WTC11 (cell line): Measurements from ENCODE around the gene TCF7L2. TPM values are rescaled to one million over a fixed set of nuclear protein-coding genes. Genes with fewer than 3 reads are reported as not detected.

ENCODE experiments used
- ATAC-seq: fragments of 200-7000 bp; cut with Tn5 transposase; 2 replicates; pipeline ENCODE4 v1.10.0; 2021; ENCODE audit warnings: mild to moderate bottlenecking, moderate library complexity
- CTCF ChIA-PET: fragments of 300-600 bp; sonication (Branson Sonifier 250); formaldehyde crosslinking; loops from one replicate; lab custom pipeline; 2021; ENCODE audit warnings: antibody characterized with exemption; lab: Charles Lee
- POLR2A ChIA-PET: fragments of 350-600 bp; sonication (Branson Sonifier 250); formaldehyde crosslinking; loops from one replicate; lab custom pipeline; 2021; ENCODE audit warnings: antibody characterized with exemption; lab: Charles Lee
- DNase-seq: peaks from one replicate; pipeline ENCODE4 v3.0.0; 2021; ENCODE audit warnings: low spot score
- H3K27ac Mint-ChIP-seq: 2 replicates; pipeline ENCODE4 v1.8.0; 2021; ENCODE audit warnings: mixed read lengths
- H3K27me3 Mint-ChIP-seq: 2 replicates; pipeline ENCODE4 v1.8.0; 2021; ENCODE audit warnings: low read depth, mild to moderate bottlenecking, moderate library complexity, mixed read lengths
- H3K36me3 Mint-ChIP-seq: 2 replicates; pipeline ENCODE4 v1.8.0; 2021; ENCODE audit warnings: mixed read lengths
- H3K4me1 Mint-ChIP-seq: 2 replicates; pipeline ENCODE4 v1.8.0; 2022; ENCODE audit warnings: mixed read lengths
- H3K4me3 Mint-ChIP-seq: 2 replicates; pipeline ENCODE4 v1.8.0; 2021; ENCODE audit warnings: mild to moderate bottlenecking, moderate library complexity, mixed read lengths
- H3K9me3 Mint-ChIP-seq: 2 replicates; pipeline ENCODE4 v1.8.0; 2021; ENCODE audit warnings: mixed read lengths
- ELF4 ChIP-seq: sonication (generic); formaldehyde crosslinking; IDR thresholded peaks from 2 replicates; pipeline ENCODE4 v1.8.1; 2022; ENCODE audit warnings: low read depth, mild to moderate bottlenecking, moderate library complexity, missing genetic modification reagents
- HMGXB4 ChIP-seq: sonication (generic); formaldehyde crosslinking; IDR thresholded peaks from 2 replicates; pipeline ENCODE4 v1.8.1; 2023; ENCODE audit warnings: mild to moderate bottlenecking, moderate library complexity, missing genetic modification reagents
- IRF1 ChIP-seq: sonication (generic); formaldehyde crosslinking; IDR thresholded peaks from 2 replicates; pipeline ENCODE4 v1.8.0; 2023; ENCODE audit warnings: missing genetic modification reagents
- JAZF1 ChIP-seq: fragments of 250-450 bp; sonication (Bioruptor Pico); IDR thresholded peaks from 2 replicates; pipeline ENCODE4 v1.9.0; 2021; ENCODE audit warnings: moderate library complexity, mild to moderate bottlenecking, inconsistent platforms
- JUN ChIP-seq: sonication (generic); formaldehyde crosslinking; IDR thresholded peaks from 2 replicates; pipeline ENCODE4 v1.8.0; 2023; ENCODE audit warnings: mild to moderate bottlenecking, missing genetic modification reagents
- MLX ChIP-seq: sonication (generic); formaldehyde crosslinking; IDR thresholded peaks from 2 replicates; pipeline ENCODE4 v1.8.1; 2023; ENCODE audit warnings: mild to moderate bottlenecking, missing genetic modification reagents, moderate library complexity
- NFATC4 ChIP-seq: fragments of 250-450 bp; sonication (Bioruptor Pico); IDR thresholded peaks from 2 replicates; pipeline ENCODE4 v1.9.0; 2021; ENCODE audit warnings: mild to moderate bottlenecking
- NR2C2 ChIP-seq: sonication (generic); formaldehyde crosslinking; IDR thresholded peaks from 2 replicates; pipeline ENCODE4 v1.8.0; 2022; ENCODE audit warnings: mild to moderate bottlenecking, missing genetic modification reagents
- PRRX2 ChIP-seq: fragments of 250-450 bp; sonication (Bioruptor Pico); IDR thresholded peaks from 2 replicates; pipeline ENCODE4 v1.8.0; 2021; ENCODE audit warnings: mild to moderate bottlenecking
- USF1 ChIP-seq: sonication (generic); formaldehyde crosslinking; IDR thresholded peaks from 2 replicates; pipeline ENCODE4 v1.8.0; 2022; ENCODE audit warnings: mild to moderate bottlenecking, missing genetic modification reagents
- ZNF232 ChIP-seq: sonication (generic); formaldehyde crosslinking; IDR thresholded peaks from 2 replicates; pipeline ENCODE4 v1.8.0; 2022; ENCODE audit warnings: mild to moderate bottlenecking, missing genetic modification reagents
- ZNF281 ChIP-seq: sonication (generic); formaldehyde crosslinking; IDR thresholded peaks from 2 replicates; pipeline ENCODE4 v1.8.0; 2023; ENCODE audit warnings: mild to moderate bottlenecking, missing genetic modification reagents
- ZNF423 ChIP-seq: fragments of 250-450 bp; sonication (Bioruptor Pico); IDR thresholded peaks from 2 replicates; pipeline ENCODE4 v2.1.2; 2022; ENCODE audit warnings: mild to moderate bottlenecking, moderate library complexity
- ZNF671 ChIP-seq: fragments of 250-450 bp; sonication (Bioruptor Pico); IDR thresholded peaks from 2 replicates; pipeline ENCODE4 v1.8.0; 2021; ENCODE audit warnings: mild to moderate bottlenecking
- ZSCAN18 ChIP-seq: fragments of 250-450 bp; sonication (Bioruptor Pico); IDR thresholded peaks from 2 replicates; pipeline ENCODE4 v2.1.2; 2022; ENCODE audit warnings: mild to moderate bottlenecking, moderate library complexity
- total RNA-seq: library from RNA; stranded (reverse); gene quantifications from 3 replicates; pipeline ENCODE4 v1.2.3, GENCODE V29; 2021

TCF7L2 gene
- total RNA-seq, 1 experiment from 2014 or later = 44.5 TPM

GRCh38 chr10:113138937-113139585 lies 189.0 kb downstream of the TCF7L2 start:
- peaks cover 69% of the 10 kb centered on the region for H3K4me1 Mint-ChIP-seq
- ChIA-PET POLR2A (no interaction called here), CTCF (interaction anchor here (0.8 to 1.3 kb wide), 3 partner anchors 11 to 163 kb away, joined by 3 to 9 read pairs (median 3); no protein-coding TSS in a partner anchor)
- ATAC-seq = no peak
- no peak overlapping the region for H3K4me3 Mint-ChIP-seq
- TF ChIP-seq ZSCAN18 (CRISPR knock-in tag) = no peak
- TF ChIP-seq MLX (CRISPR knock-in tag) = no peak
- TF ChIP-seq USF1 (CRISPR knock-in tag) = no peak
- no peak for TF ChIP-seq ZNF281 (CRISPR knock-in tag)
- peak overlapping the region; percentile 82 for H3K27ac Mint-ChIP-seq
- no peaks in the 10 kb centered on the region for H3K9me3 Mint-ChIP-seq
- DNase-seq = no peak
- no peaks in the 10 kb centered on the region for H3K27me3 Mint-ChIP-seq
- H3K36me3 Mint-ChIP-seq = peaks cover 14% of the 10 kb centered on the region

- CTCF ChIA-PET = interaction anchor here (0.6 to 1.3 kb wide), 5 partner anchors 12 to 269 kb away, joined by 3 to 9 read pairs (median 3); no protein-coding TSS in a partner anchor
- TF ChIP-seq ZNF423 (no peak), ZSCAN18 (CRISPR knock-in tag) (no peak), NFATC4 (CRISPR knock-in tag) (no peak), IRF1 (no peak)
- no peak for DNase-seq
Observed at GRCh38 chr10:113139699-113140098, 189.7 kb downstream of the TCF7L2 start.

GRCh38 chr10:113140143-113141011 lies 190.3 kb downstream of the TCF7L2 start:
- CTCF ChIA-PET = interaction anchor here (0.6 to 1.3 kb wide), 4 partner anchors 14 to 268 kb away, joined by 3 to 9 read pairs (median 4); no protein-coding TSS in a partner anchor
- Mint-ChIP-seq H3K4me1 (peaks cover 56% of the 10 kb centered on the region), H3K36me3 (peaks cover 26% of the 10 kb centered on the region), H3K4me3 (no peak overlapping the region), H3K9me3 (no peaks in the 10 kb centered on the region), H3K27ac (peak overlapping the region; percentile 72), H3K27me3 (no peaks in the 10 kb centered on the region)
- DNase-seq (no peak), ATAC-seq (no peak)
- POLR2A ChIA-PET = no interaction called here
- TF ChIP-seq ELF4 = no peak
- TF ChIP-seq ZNF281 (CRISPR knock-in tag) = no peak
- TF ChIP-seq ZNF671 (CRISPR knock-in tag) = no peak
- no peak for TF ChIP-seq PRRX2 (CRISPR knock-in tag)
- TF ChIP-seq ZNF232 (CRISPR knock-in tag) = no peak
- no peak for TF ChIP-seq HMGXB4 (CRISPR knock-in tag)
- TF ChIP-seq JAZF1 (CRISPR knock-in tag) = no peak
- no peak for TF ChIP-seq JUN (CRISPR knock-in tag)
- TF ChIP-seq NR2C2 = no peak

More at GRCh38 chr10:113139699-113140098, 189.7 kb downstream of the TCF7L2 start:
- H3K4me3 Mint-ChIP-seq = no peak overlapping the region
- H3K27ac Mint-ChIP-seq = 0 out of 2 replicates have a peak overlapping the region, but pooled peaks have one; percentile 14
- no peak for ATAC-seq
- H3K4me1 Mint-ChIP-seq = peaks cover 63% of the 10 kb centered on the region
- POLR2A ChIA-PET = no interaction called here
- peaks cover 21% of the 10 kb centered on the region for H3K36me3 Mint-ChIP-seq
- no peaks in the 10 kb centered on the region for H3K9me3 Mint-ChIP-seq
- no peaks in the 10 kb centered on the region for H3K27me3 Mint-ChIP-seq
